Activated T-cell treated with anti-CD3 and anti-CD28 coated beads, Interleukin-2, amount 50 U/mL, for 48 hours (primary cell): ENCODE data around the gene APOBEC3B.
"Not testable (repeated sequence)": the region's sequence is repeated elsewhere in the genome, so short reads cannot be mapped to it uniquely, and the experiment has no call there.

ENCODE experiments used
- DNase-seq, 2 experiments: peaks; one replicate each; pipeline ENCODE4 v3.0.0-alpha.2; 2020

Gene APOBEC3B

DNA sequence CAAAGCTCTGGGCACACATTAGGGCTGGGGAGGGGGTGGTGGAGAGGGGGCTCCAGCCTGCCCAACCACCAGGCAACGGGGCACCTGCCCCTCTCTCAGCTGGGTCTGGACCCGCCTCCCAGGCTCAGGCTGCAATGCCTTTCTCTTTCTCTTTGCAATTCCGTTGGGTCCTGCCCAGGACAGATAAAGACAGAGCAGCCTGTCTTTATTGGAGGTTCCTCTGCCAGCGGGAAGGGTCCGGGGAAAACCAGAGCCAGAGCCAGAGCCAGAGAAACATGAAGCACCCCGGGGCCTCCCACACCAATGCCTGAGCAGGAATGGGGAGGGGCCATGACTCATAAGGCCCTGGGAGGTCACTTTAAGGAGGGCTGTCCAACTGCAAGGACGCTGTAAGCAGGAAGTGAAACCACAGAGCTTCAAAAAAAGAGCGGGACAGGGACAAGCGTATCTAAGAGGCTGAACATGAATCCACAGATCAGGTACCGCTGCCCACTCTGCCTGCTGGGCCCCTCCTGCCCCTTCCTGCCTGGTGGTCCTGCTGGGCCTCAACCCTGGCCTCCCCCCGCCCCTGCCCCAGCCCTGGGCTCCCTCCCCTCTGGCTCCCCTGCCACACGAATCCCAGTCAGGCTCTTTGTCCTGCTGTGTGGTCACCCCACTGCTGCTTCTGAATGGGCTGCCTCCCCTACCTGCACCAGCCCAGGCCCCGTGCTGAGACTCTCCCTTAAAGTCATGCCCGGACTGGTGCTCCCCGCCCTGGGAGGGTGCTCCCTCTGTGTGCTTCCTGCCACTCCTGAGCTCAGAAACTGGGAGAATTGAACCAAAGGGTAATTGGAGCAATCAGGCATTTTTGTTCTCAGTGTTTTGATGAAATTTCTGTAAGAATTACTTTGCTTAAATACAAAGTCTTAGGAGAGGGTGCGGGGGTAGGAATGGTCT, at the start of gene APOBEC3B:
Gene APOBEC3B, plus strand, starts transcription at position 356 of the 936 bp plus-strand sequence. Its CDS starts 107 bp downstream, at position 463.
- peak; percentile 77 to 79 for DNase-seq

DNA sequence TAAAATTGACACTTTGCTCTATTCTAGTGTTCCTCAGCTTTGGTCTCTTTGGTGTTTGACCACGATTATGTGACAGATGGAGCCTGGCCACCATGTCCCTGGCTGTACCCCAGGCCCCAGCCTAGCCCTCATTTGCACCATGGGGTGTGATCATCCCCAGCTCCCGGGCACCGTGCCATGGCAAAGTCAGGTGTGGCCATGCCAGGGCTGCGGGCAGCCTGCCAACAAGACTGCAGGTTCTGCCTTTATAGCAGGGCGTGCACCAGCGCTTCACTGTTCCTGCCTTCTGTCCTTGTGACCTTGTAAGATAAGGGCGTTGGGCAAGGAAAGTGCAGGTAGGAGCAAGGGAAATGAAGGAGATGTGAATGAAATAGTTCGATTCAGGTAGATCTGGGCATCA, 47.1 kb upstream of the APOBEC3B start:
- peak in 1 of 2 experiments; percentile 11 for DNase-seq

DNA sequence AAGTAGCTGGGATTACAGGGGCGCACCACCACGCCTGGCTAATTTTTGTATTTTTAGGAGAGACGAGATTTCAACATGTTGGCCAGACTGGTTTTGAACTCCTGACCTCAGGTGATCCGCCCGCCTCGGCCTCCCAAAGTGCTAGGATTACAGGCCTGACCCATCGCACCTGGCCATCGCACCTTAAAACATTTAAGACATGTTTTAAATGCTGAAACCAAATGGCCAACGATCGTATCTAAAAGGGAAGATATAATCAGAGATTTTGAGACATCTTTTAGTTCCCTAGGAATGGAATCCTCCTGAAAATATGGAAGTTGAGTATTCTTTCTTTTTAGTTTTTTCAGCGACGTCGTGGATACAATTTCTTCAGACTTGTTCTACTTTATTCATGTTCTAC, 46.5 kb upstream of the APOBEC3B start:
- DNase-seq, result no peak

DNA sequence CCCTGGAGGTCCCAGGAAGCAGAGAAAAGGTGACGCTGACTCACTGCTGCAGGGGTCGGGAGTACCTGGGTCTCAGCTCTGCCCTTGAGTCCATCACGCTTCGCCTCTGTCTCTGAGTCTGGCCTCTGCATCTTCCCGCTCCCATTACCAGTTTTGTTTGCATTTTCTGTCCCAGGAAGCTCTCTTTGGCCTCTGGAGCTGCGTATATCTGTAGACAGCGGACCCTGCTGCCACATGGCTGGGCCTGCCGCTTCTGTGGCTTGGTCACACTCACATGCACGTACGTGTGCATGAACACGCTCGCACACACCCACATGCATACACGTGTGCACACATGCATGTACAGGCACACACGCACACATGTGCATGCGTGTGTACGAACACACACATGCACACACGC, 45.6 kb upstream of the APOBEC3B start:
- peak in 1 of 2 experiments; percentile 8 for DNase-seq

DNA sequence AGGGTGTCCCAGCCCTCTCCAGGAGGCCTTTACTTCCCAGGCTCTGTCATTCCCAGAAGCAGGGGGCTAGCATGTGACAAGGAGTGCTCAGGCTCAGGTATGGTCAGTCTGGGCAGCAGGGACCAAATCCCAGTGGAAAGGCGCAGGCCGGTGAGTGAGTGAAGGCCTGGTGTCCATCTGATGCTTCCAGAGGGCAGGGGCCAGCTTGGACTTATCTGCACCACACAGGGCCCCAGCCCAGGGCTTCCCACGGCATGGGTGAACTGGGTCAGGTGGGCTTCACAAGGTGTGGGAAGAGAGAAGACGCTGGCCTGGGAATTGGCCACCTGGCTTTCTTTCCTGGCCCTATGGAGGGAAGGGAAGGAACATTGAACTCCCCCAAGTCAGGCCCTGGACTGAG, 45.1 kb upstream of the APOBEC3B start:
- DNase-seq, result peak in 1 of 2 experiments; percentile 7

DNA sequence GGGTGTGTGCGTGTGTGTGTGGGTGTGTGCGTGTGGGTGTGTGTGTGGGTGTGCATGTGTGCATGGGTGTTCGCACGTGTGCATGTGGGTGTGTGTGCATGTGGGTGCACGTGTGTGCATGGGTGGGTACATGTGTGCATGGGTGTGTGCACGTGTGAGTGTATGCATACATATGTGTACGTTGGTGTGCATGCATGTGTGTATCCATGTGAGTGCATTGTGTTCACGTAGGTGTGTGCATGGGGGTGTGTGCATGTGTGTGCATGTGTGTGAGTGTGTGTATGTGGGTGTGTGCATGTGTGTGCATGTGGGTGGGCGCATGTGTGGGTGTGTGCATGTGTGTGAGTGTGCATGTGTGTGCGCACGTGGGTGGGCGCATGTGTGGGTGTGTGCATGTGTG, 44.6 kb upstream of the APOBEC3B start:
- no peak for DNase-seq

DNA sequence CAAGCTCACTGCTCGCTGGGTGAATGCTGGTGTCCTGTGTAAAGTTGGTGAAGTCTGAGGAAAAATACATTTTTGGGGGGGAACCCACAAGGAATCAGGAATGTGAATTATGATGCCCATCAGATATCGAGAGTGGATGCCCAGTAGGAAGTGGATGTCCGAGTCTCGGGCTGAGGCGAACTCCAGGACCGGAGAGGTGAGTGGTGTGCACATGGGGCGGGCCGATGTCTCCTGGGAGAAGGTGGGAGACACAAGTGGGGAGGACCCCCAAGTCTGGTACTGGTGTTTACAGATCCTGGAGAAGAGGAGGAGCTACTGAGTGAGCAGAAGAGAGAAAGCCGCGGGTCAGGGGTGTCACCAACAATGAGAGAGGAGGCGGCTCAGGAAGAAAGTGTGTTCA, 43.9 kb upstream of the APOBEC3B start:
- DNase-seq, result peak in 1 of 2 experiments; percentile 14

DNA sequence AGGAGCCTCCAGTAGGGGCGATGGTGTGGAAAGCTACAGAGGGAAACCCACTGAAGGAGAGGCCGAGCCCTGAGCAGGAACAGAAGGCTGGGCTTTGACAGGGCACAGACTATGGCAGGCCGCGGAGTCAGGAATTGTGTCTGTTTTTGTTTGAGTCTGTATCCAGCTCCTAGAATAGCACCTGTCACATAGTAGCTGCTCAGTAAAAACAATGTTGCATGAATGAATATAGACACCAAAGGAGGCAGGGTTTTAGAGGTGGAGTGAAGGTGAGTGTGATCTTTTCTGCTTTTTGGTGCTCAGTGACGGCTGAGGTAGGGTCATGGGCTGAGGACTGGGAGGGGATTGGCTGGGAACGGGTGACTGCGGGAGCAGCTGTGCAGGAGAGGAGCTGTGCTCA, 43.2 kb upstream of the APOBEC3B start:
- DNase-seq, result no peak

DNA sequence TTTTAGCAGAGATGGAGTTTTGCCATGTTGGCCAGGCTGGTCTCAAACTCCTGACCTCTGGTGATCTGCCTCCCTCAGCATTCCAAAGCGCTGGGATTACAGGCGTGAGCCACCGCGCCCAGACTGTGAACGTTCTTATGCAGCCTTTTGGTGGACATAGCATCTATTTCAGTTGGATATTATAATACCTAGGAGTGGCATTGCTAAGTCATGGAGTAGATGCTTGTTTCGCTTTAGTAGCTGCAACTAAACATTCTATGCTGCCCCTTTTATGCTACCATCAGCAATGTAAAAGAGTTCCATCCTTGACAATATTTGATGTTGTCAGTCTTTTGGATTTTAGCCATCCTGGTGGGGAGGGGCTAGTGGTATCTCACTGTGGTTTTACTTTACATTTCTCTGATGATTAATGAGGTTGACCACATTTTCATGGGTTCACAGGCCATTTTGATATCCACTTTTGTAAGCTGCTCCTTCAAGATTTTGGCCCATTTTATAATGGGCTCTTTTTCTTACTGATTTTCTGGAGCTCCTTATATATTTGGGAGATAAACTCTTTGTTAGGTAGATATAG, 41.2 kb upstream of the APOBEC3B start:
- no peak for DNase-seq

DNA sequence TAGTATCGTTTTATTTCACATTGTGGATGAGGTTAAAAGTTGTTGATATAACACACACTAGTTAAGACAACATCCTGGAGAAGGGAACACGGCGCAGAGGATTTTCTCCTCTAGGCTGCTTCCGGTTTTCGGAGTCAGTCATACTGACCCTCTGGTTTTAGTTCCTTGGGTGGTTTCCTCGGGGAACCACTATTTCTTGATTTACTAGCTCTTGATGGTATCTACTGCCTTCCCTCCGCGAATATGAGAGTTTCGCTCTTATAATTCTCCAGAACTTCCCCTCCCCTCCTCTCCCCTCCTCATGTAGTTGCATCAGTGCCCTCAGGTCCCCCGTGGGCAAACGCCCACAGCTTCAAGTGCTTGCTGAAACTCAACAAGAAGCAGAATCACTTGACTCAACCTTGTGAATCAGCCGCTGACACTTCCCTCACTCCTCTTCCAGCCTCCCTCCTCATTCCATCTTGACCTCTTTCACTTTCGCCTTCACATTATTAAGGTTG, 40.6 kb upstream of the APOBEC3B start:
- peak; percentile 77 to 82 for DNase-seq

DNA sequence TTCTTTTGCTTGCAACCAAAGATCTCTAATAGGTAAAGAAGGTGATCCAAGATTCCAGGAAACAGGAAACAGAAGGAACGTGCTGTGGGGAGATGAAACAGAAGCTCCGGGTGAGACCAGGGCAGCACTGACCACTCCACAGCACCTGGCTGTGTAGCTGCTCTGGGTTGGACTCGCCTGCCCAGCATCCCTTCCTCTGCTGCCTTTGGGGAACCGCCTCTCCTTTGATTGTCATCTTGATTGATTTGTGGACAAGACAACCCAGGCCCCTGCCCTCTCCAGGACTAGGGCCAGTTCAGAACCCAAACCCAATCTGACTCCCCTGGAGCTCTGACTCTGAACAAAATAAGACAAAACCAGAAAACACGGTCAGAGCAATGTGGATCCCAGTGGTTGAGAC, 39.4 kb upstream of the APOBEC3B start:
- DNase-seq, result peak in 1 of 2 experiments; percentile 21

DNA sequence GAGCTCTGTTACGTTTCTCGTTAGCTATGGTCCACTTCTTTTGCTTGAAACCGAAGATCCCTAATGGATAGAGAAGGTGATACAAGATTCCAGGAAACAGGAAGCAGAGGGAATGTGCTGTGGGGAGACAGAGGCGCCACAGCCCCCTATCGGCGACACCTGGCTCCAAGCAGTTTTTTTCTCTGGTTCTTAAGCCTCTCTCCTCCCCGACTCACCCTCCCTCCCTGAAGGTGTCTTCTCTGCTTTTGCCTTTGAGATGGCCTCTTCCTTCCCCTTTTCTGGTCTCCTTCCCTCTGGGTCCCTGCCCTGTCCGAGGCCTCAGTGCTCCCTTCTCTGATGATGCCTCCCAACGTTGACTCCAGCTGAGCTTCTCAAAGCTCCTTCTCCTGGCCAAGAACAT, 38.9 kb upstream of the APOBEC3B start:
- DNase-seq, result peak in 1 of 2 experiments; percentile 22

DNA sequence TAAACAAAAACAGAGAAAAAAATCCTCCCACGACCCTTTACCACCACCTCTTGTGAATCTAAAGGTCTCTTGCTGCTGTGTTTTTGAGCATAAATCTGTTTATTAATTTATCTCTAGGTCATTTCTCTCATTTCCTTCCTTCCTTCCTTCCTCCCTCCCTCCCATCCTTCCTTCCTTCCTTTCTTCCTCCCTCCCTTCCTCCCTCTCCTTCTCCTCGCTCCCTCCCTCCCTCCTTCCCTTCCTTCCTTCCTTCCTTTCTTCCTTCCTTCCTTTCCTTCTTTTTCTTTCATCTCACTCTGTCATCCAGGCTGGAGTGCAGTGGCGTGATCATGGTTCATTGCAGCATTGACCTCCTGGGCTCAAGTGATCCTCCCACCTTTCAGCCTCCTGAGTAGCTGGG, 38.3 kb upstream of the APOBEC3B start:
- no peak for DNase-seq

DNA sequence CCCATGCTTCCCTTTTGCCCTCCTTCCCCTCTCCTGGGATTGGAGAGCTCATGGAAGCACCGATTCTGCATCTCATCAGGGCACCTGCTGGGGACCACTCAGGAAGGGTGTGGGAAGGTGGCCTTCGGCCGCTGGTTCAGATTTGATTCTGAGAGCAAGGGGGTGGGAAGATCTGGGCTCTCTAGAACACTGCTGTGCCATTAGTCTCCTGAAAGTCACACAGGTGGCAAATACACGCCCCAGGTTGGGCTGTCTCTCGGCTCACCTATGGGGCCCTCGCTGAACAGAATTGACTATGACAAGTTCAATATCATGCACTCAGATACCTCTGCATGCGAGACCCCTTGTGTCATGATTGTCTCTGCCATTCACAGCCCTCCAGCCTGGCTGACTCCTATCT, 37.5 kb upstream of the APOBEC3B start:
- DNase-seq, result peak in 1 of 2 experiments; percentile 13

DNA sequence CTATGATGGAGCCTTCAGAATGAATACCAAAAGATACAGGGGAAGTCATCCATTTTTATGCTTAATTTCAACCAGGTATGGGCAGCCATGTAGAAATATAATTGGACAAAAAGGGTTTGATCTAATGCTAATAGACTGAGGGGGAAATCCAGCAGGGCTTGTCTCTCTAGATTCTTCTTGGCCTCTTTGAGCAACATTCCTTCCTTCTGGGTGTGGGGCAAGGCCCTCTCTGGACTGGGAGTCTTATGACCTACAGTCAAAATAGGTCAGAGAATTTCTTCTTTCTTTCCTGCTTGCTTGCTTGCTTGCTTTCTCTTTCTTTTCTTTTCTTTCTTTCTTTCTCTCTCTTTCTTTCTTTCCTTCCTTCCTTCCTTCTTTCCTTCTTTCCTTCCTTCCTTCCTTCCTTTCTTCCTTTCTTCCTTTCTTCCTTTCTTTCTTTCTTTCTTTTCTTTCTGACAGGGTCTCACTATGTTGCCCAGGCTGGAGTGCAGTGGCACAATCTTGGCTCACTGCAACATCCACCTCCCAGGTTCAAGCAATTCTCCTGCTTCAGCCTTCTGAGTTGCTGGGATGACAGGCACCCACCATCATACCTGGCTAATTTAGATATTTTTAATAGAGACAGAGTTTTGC, 36.3 kb upstream of the APOBEC3B start:
- not testable (repeated sequence) for DNase-seq

DNA sequence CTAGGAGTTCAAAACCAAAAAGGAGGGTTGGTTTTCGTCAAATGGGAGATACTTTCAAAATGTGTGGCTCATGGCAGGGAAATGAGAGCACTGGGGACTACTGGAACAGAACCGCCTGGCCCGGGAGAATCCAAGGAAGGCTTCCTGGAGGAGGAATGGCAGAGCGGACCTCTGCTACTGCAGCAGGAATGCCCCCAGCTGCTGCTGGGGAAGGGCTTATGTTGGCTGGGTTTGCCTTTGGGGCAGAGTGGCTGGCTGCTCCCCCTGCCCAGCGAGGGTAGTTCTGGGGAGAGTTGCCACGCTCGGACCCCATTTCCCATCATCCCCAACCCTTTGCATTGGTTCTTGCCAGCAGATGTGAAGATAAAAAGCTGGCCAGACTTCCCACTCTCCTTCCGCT, 35.4 kb upstream of the APOBEC3B start:
- peak in 1 of 2 experiments; percentile 9 for DNase-seq

DNA sequence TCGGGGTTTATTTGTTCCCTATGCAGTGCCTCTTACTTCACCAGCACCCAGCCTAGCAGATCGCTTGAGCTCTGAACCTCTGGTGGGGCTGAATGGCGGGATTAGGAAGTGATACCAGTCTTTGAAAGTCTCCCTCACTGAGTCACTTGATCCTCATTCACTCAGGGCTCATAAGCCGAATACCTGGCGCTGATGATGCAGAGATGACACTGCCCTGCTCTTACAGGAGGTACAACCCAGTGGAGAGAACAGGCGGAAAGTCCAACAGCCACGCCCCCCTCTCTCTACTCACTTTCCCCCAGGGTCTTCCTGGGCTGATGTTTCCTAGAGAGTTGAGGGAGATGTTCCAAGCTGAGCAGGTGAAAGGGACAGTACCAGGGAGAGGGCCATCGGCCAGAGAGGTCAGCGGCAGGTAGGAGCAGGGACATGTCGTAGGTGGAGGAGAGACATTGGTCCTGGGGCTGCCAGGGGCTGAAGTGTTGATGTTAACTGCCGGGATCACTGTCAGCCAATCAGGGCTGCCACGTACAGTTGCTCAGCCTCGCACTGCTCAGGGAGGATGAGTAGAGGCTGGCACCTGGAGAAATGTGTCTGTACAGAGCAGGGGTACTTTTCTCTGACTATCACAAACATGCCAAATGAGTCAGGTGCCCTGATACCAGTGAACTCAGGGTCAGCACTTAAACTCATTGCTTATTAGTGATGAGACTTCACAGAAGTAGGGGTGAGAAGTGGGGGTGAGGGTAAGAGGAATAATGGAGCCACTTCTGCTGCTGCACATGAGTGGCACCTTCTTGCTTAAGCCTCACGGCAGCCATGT, 34.6 kb upstream of the APOBEC3B start:
- peak in 1 of 2 experiments; percentile 48 for DNase-seq

DNA sequence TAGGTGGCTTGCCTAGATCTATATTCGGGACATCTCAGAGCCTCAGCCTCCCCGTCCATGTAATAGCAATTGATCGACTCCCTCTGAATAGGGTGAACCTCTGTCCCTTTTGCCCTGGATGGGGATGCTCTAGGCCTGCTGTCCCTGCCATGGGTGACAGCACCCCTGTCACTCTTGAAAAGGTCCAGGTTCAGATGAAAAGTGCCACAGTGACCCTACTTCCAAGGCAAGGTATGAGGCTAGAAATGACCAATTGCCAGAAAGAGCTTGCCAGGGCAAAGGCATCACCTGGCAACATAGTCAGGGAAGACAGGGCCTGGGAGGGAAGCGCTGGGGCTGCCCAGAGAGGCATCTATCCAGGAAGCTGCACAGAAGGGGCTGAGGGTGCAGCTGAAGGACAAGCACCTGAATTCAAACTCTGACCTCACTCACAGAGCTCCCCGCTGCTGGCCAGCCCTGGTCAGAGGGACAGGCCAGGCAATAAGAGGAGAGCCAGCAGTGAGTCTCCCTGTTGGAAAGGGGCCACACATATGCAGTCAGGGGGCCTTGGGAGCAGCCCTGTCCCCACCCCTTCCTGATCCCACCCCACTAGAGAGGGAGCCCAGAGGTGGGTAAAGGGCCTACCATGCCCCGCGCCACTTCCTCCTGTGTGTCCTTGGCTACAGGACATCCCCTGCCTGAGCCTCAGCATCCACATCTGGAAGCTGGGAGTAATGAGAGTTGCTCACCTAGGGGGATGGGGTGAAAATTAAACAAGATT, 33.8 kb upstream of the APOBEC3B start:
- DNase-seq, result no peak

DNA sequence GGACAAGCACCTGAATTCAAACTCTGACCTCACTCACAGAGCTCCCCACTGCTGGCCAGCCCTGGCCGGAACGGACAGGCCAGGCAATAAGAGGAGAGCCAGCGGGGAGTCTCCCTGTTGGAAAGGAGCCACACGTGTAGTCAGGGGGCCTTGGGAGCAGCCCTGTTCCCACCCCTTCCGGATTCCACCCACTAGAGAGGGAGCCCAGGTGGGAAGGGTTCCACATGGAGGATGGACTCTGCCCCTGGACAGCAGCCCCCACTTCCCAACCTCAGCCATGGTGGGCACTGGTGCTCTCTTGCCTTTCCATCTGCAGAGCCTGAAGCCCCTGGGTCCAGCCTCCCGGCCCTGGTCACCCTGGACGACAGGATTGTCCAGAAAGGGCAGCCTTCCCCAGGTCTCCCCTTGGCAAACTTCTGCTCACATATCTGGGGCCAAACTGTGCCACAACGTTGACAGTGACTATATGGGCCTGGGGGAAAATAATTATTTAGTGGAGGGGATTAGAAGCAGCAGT, 32.2 kb upstream of the APOBEC3B start:
- DNase-seq, result no peak

DNA sequence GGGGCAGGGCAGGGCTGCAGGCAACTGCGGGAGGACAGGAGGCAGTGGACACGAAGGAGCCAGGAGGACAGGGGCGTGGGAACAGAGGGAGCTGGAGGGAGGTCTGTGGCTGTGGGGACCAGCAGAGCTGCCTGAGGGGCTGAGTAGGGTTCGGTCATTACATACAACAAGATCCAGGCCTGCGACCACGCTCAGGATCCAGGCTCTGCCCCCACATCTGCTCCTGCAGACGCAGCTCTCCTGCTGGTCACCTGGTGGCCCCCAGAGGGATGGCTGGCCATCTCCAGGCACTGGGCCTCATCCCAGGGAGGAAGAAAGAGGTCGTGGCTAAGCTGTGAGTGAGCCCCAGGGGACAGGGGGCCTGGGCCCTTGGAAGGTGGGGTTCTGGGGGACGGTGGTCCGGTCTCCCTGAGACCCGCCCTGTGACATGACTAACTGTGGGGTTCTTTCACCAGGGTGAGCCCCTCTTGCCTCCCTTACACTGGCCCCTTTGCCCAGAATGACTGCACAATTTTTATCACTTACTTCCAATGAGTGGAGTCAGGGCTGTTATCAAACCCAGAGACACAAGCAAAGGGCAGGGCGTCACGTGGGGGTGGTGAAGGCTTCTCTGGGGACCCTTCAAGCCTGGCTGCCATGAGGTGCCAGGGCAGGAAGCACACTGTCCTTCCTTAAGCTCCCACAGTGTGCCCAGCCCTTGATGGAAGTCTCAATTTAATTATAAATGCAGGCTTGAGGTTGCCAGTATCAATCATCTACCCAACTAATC, 31.4 kb upstream of the APOBEC3B start:
- no peak for DNase-seq

DNA sequence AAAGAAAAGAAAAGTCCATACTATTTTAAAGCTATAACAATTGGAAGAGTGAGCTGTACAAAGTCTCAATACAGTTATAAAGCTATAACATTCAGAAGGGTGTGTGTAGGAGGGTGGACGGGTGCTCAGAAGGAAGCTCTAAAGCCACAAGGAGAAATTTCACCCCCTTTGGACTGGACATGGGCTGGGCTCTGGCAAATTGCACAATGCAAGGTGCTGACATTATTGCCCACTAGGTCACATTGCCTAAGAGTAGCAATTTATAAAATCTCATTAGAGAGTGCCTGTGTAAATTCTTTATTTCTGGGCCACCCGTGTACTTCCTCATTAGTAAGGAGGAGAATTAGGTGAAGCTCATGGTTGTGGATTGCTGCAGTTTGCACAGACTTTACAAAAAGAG, 30.4 kb upstream of the APOBEC3B start:
- DNase-seq, result no peak
